ENCODE data around the gene ERLIN1. TPM values are rescaled to one million over a fixed set of nuclear protein-coding genes. Genes with fewer than 3 reads are reported as not detected.

The ERLIN1 gene
- total RNA-seq, 1 donor from 2014 or later = 36.6 TPM

- Mint-ChIP-seq H3K4me3 (no peak overlapping the region), H3K27ac (ENCODE audit: unreplicated experiment) (no peak overlapping the region)
- no peak for DNase-seq (ENCODE audit: low read depth, low spot score)
Observed at GRCh38 chr10:100141446-100142087, 44.3 kb downstream of the ERLIN1 start.

GRCh38 chr10:100140070-100140469 lies 45.8 kb downstream of the ERLIN1 start:
- Mint-ChIP-seq H3K9me3 (peaks cover 5% of the 10 kb centered on the region), H3K27me3 (ENCODE audit: low read depth) (peaks cover 14% of the 10 kb centered on the region), H3K27ac (ENCODE audit: unreplicated experiment) (no peak overlapping the region), H3K36me3 (ENCODE audit: low read depth) (no peaks in the 10 kb centered on the region), H3K4me3 (no peak overlapping the region), H3K4me1 (no peaks in the 10 kb centered on the region)
- TF ChIP-seq CTCF (conservative IDR thresholded peaks at IDR 0.05) = no peak
- no peak for DNase-seq (ENCODE audit: low read depth, low spot score)

More at GRCh38 chr10:100141446-100142087, 44.3 kb downstream of the ERLIN1 start:
- peaks cover 12% of the 10 kb centered on the region for H3K27me3 Mint-ChIP-seq (ENCODE audit: low read depth)
- no peaks in the 10 kb centered on the region for H3K9me3 Mint-ChIP-seq
- H3K4me1 Mint-ChIP-seq = no peaks in the 10 kb centered on the region
- no peak for TF ChIP-seq CTCF (conservative IDR thresholded peaks at IDR 0.05)
- H3K36me3 Mint-ChIP-seq (ENCODE audit: low read depth) = no peaks in the 10 kb centered on the region

- Mint-ChIP-seq H3K9me3 (peaks cover 8% of the 10 kb centered on the region), H3K4me1 (no peaks in the 10 kb centered on the region), H3K4me3 (no peak overlapping the region), H3K36me3 (ENCODE audit: low read depth) (no peaks in the 10 kb centered on the region), H3K27me3 (ENCODE audit: low read depth) (peaks cover 14% of the 10 kb centered on the region), H3K27ac (ENCODE audit: unreplicated experiment) (no peak overlapping the region)
- no peak for TF ChIP-seq CTCF (conservative IDR thresholded peaks at IDR 0.05)
- no peak for DNase-seq (ENCODE audit: low read depth, low spot score)
Observed at GRCh38 chr10:100138921-100139496, 46.8 kb downstream of the ERLIN1 start.

- peaks cover 2% of the 10 kb centered on the region for H3K27me3 Mint-ChIP-seq (ENCODE audit: low read depth)
- no peak for TF ChIP-seq CTCF (conservative IDR thresholded peaks at IDR 0.05)
Observed at GRCh38 chr10:100135486-100135885, 50.3 kb downstream of the ERLIN1 start.

GRCh38 chr10:100133801-100134200 lies 52.0 kb downstream of the ERLIN1 start:
- Mint-ChIP-seq H3K27me3 (ENCODE audit: low read depth) (peaks cover 2% of the 10 kb centered on the region), H3K4me1 (peaks cover 1% of the 10 kb centered on the region), H3K27ac (ENCODE audit: unreplicated experiment) (peak overlapping the region; percentile 73), H3K4me3 (no peak overlapping the region), H3K36me3 (ENCODE audit: low read depth) (no peaks in the 10 kb centered on the region), H3K9me3 (peaks cover 8% of the 10 kb centered on the region)
- no peak for TF ChIP-seq CTCF (conservative IDR thresholded peaks at IDR 0.05)
- DNase-seq (ENCODE audit: low read depth, low spot score) = no peak

More at GRCh38 chr10:100135486-100135885, 50.3 kb downstream of the ERLIN1 start:
- no peak overlapping the region for H3K4me3 Mint-ChIP-seq
- no peak overlapping the region for H3K27ac Mint-ChIP-seq (ENCODE audit: unreplicated experiment)
- no peaks in the 10 kb centered on the region for H3K4me1 Mint-ChIP-seq
- no peaks in the 10 kb centered on the region for H3K36me3 Mint-ChIP-seq (ENCODE audit: low read depth)
- no peak for DNase-seq (ENCODE audit: low read depth, low spot score)
- peaks cover 8% of the 10 kb centered on the region for H3K9me3 Mint-ChIP-seq
